Measurements from ENCODE around the gene RFESD.

GRCh38 chr5:95673081-95673480 lies 26.5 kb downstream of the RFESD start:
- TF ChIP-seq GATA2 (IDR thresholded peaks at IDR 0.05; ENCODE audit: low read depth, low read length) (no peak), GATA3 (IDR thresholded peaks at IDR 0.05; ENCODE audit: low read depth, low read length) (no peak)
